ENCODE results near the gene IL21R.
"Not testable (repeated sequence)": the region's sequence is repeated elsewhere in the genome, so short reads cannot be mapped to it uniquely, and the experiment has no call there.

Gene IL21R

GRCh38 chr16:27428026-27428785 lies 26.2 kb downstream of the IL21R start:
- no peak for DNase-seq

GRCh38 chr16:27429330-27429871 lies 27.4 kb downstream of the IL21R start:
- DNase-seq: no peak

- no peak for DNase-seq
Observed at GRCh38 chr16:27429981-27430441, 28.0 kb downstream of the IL21R start.

GRCh38 chr16:27430512-27430911 lies 28.5 kb downstream of the IL21R start:
- no peak for DNase-seq

- DNase-seq: no peak
Observed at GRCh38 chr16:27430923-27431484, 29.0 kb downstream of the IL21R start.

- no peak for DNase-seq
Observed at GRCh38 chr16:27431773-27432532, 30.0 kb downstream of the IL21R start.

GRCh38 chr16:27432558-27432957 lies 30.6 kb downstream of the IL21R start:
- DNase-seq: no peak

- DNase-seq: not testable (repeated sequence)
Observed at GRCh38 chr16:27433191-27433590, 31.2 kb downstream of the IL21R start.

- DNase-seq: no peak
Observed at GRCh38 chr16:27433636-27434035, 31.7 kb downstream of the IL21R start.

GRCh38 chr16:27434141-27435051 lies 32.4 kb downstream of the IL21R start:
- DNase-seq: no peak

GRCh38 chr16:27435146-27435545 lies 33.2 kb downstream of the IL21R start:
- DNase-seq: not testable (repeated sequence)

GRCh38 chr16:27436065-27436464 lies 34.1 kb downstream of the IL21R start:
- no peak for DNase-seq

- no peak for DNase-seq
Observed at GRCh38 chr16:27436921-27437650, 35.1 kb downstream of the IL21R start.

- no peak for DNase-seq
Observed at GRCh38 chr16:27437946-27438345, 36.0 kb downstream of the IL21R start.

- no peak for DNase-seq
Observed at GRCh38 chr16:27439271-27440018, 37.5 kb downstream of the IL21R start.

GRCh38 chr16:27441276-27441675 lies 39.3 kb downstream of the IL21R start:
- no peak for DNase-seq

GRCh38 chr16:27441998-27442397 lies 40.0 kb downstream of the IL21R start:
- DNase-seq: no peak

- no peak for DNase-seq
Observed at GRCh38 chr16:27444015-27444414, 42.0 kb downstream of the IL21R start.

GRCh38 chr16:27444470-27444869 lies 42.5 kb downstream of the IL21R start:
- DNase-seq: no peak

GRCh38 chr16:27445502-27446175 lies 43.7 kb downstream of the IL21R start:
- DNase-seq: no peak
